ENCODE measurements around the gene TENM4. TPM values are rescaled to one million over a fixed set of nuclear protein-coding genes. Genes with fewer than 3 reads are reported as not detected.

Gene TENM4
- total RNA-seq, 2 experiments from 2014 or later: not detected

GRCh38 chr11:78841456-78842060 lies 599.3 kb downstream of the TENM4 start:
- TF ChIP-seq, protein P1, sequence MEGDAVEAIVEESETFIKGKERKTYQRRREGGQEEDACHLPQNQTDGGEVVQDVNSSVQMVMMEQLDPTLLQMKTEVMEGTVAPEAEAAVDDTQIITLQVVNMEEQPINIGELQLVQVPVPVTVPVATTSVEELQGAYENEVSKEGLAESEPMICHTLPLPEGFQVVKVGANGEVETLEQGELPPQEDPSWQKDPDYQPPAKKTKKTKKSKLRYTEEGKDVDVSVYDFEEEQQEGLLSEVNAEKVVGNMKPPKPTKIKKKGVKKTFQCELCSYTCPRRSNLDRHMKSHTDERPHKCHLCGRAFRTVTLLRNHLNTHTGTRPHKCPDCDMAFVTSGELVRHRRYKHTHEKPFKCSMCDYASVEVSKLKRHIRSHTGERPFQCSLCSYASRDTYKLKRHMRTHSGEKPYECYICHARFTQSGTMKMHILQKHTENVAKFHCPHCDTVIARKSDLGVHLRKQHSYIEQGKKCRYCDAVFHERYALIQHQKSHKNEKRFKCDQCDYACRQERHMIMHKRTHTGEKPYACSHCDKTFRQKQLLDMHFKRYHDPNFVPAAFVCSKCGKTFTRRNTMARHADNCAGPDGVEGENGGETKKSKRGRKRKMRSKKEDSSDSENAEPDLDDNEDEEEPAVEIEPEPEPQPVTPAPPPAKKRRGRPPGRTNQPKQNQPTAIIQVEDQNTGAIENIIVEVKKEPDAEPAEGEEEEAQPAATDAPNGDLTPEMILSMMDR (conservative IDR thresholded peaks at IDR 0.05; ENCODE audit: low read length): no peak
- no peak for DNase-seq (ENCODE audit: low spot score)
- Histone ChIP-seq H3K9me3 (ENCODE audit: low read length) (no peaks in the 10 kb centered on the region), H3K79me2 (ENCODE audit: insufficient read depth, low read depth, low read length) (no peaks in the 10 kb centered on the region), H3K4me2 (ENCODE audit: low read length) (no peak overlapping the region), H3K36me3 (ENCODE audit: insufficient read depth, low read length) (no peaks in the 10 kb centered on the region), H3K4me3 (ENCODE audit: low read depth, low read length, poor library complexity, severe bottlenecking) (no peak overlapping the region), H3K27ac (ENCODE audit: low read depth, low read length, poor library complexity, severe bottlenecking) (no peak overlapping the region), H3K4me1 (ENCODE audit: insufficient read depth, low read length, poor library complexity, severe bottlenecking) (no peaks in the 10 kb centered on the region), H2AFZ (ENCODE audit: low read length) (no peak overlapping the region), H4K20me1 (ENCODE audit: insufficient read depth, low read length) (no peaks in the 10 kb centered on the region), H3K9me2 (ENCODE audit: insufficient read depth, low read length) (no peaks in the 10 kb centered on the region)
- ChIA-PET POLR2A (no interaction called here), CTCF (ENCODE audit: unreplicated experiment) (no interaction called here)
- BruUV-seq (replicated peaks): no TSS peak
- intact Hi-C loops (cut with micrococcal nuclease; ENCODE audit: unreplicated experiment): no loop called here

DNA sequence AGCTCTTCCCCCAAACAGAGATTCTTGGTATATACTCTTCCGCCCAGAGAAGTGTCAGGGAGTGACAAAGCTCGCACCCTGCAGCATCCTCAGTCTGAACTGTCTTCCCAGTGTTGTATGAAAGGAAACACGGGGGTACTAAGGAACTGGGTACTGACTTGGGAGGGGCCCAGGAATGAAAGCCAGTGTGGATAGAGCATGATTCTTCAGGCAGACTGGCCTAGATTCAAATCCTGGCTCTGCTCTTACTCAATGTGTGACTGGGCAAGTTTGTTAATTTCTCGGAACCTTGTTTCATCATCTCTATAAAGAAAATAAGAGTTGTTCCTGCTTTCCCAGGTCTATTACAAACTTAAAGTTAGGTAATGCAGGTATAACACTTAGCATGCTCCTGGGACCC lies 600.2 kb downstream of the TENM4 start:
- DNase-seq (ENCODE audit: low spot score): no peak
- Histone ChIP-seq H3K9me3 (ENCODE audit: low read length) (no peaks in the 10 kb centered on the region), H3K4me3 (ENCODE audit: low read depth, low read length, poor library complexity, severe bottlenecking) (no peak overlapping the region), H3K36me3 (ENCODE audit: insufficient read depth, low read length) (no peaks in the 10 kb centered on the region), H4K20me1 (ENCODE audit: insufficient read depth, low read length) (no peaks in the 10 kb centered on the region), H2AFZ (ENCODE audit: low read length) (no peak overlapping the region), H3K9me2 (ENCODE audit: insufficient read depth, low read length) (no peaks in the 10 kb centered on the region), H3K79me2 (ENCODE audit: insufficient read depth, low read depth, low read length) (no peaks in the 10 kb centered on the region), H3K27ac (ENCODE audit: low read depth, low read length, poor library complexity, severe bottlenecking) (no peak overlapping the region), H3K4me2 (ENCODE audit: low read length) (no peak overlapping the region), H3K4me1 (ENCODE audit: insufficient read depth, low read length, poor library complexity, severe bottlenecking) (no peaks in the 10 kb centered on the region)
- ChIA-PET POLR2A (interaction anchor here (0.7 kb wide), 1 partner anchor 8 kb away, joined by 3 read pairs; no protein-coding TSS in a partner anchor), CTCF (ENCODE audit: unreplicated experiment) (no interaction called here)
- BruUV-seq (replicated peaks): no TSS peak
- intact Hi-C loops (cut with micrococcal nuclease; ENCODE audit: unreplicated experiment): no loop called here
- TF ChIP-seq EZH2phosphoT487 (IDR thresholded peaks at IDR 0.05; ENCODE audit: borderline replicate concordance, low read depth, low read length): no peak
- TF ChIP-seq, protein P1 (conservative IDR thresholded peaks at IDR 0.05; ENCODE audit: low read length): no peak

DNA sequence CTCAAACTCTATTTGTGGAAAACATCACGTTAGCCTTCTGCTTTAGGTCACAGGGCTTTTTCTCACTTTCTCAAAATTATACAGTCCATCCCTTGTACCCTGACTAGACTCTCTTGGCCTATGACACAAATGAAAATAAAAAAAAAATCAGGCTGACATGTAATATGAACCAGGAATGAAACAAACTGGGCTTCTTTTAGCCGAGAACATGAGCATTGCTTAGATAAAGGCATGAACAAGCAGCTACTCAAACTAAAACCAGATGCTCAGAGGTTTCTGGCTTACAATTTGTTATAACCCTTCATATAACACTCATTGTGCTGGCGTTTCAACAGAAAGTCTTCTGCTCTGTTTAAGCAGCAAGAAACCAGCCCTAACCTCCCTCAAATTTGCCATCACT lies 600.6 kb downstream of the TENM4 start:
- Histone ChIP-seq H3K27ac (ENCODE audit: low read depth, low read length, poor library complexity, severe bottlenecking) (no peak overlapping the region), H3K9me2 (ENCODE audit: insufficient read depth, low read length) (no peaks in the 10 kb centered on the region), H3K36me3 (ENCODE audit: insufficient read depth, low read length) (no peaks in the 10 kb centered on the region), H3K4me1 (ENCODE audit: insufficient read depth, low read length, poor library complexity, severe bottlenecking) (no peaks in the 10 kb centered on the region), H4K20me1 (ENCODE audit: insufficient read depth, low read length) (no peaks in the 10 kb centered on the region), H3K9me3 (ENCODE audit: low read length) (no peaks in the 10 kb centered on the region), H3K4me3 (ENCODE audit: low read depth, low read length, poor library complexity, severe bottlenecking) (no peak overlapping the region), H3K4me2 (ENCODE audit: low read length) (no peak overlapping the region), H2AFZ (ENCODE audit: low read length) (no peak overlapping the region), H3K79me2 (ENCODE audit: insufficient read depth, low read depth, low read length) (no peaks in the 10 kb centered on the region)
- TF ChIP-seq, protein P1 (conservative IDR thresholded peaks at IDR 0.05; ENCODE audit: low read length): no peak
- no peak for TF ChIP-seq EZH2phosphoT487 (IDR thresholded peaks at IDR 0.05; ENCODE audit: borderline replicate concordance, low read depth, low read length)
- no TSS peak for BruUV-seq (replicated peaks)
- no peak for DNase-seq (ENCODE audit: low spot score)
- ChIA-PET POLR2A (interaction anchor here (0.7 to 0.9 kb wide), 2 partner anchors 8 to 10 kb away, joined by 3 read pairs; no protein-coding TSS in a partner anchor), CTCF (ENCODE audit: unreplicated experiment) (no interaction called here)
- intact Hi-C loops (cut with micrococcal nuclease; ENCODE audit: unreplicated experiment): no loop called here
